NCI-H1105 treated with DMSO at 0.1 percent for 48 hours (cell line): ENCODE data around the gene DPH3.

Experiments used
- DNase-seq: peaks from one replicate; lab custom pipeline; 2025; lab: John Stamatoyannopoulos, UW

The DPH3 gene

GRCh38 chr3:16233806-16234205 lies 30.9 kb downstream of the DPH3 start:
- DNase-seq: no peak

- no peak for DNase-seq
These were observed 32.8 kb downstream of the DPH3 start for GRCh38 chr3:16231983-16232382.

GRCh38 chr3:16229681-16230080 lies 35.1 kb downstream of the DPH3 start:
- no peak for DNase-seq

GRCh38 chr3:16227566-16227965 lies 37.2 kb downstream of the DPH3 start:
- no peak for DNase-seq

GRCh38 chr3:16224325-16224724 lies 40.4 kb downstream of the DPH3 start:
- DNase-seq: no peak

- DNase-seq: no peak
These were observed 42.2 kb downstream of the DPH3 start for GRCh38 chr3:16222547-16222946.

- no peak for DNase-seq
These were observed 42.8 kb downstream of the DPH3 start for GRCh38 chr3:16221990-16222389.

- DNase-seq: no peak
These were observed 45.0 kb downstream of the DPH3 start for GRCh38 chr3:16219777-16220176.

GRCh38 chr3:16216373-16216935 lies 48.3 kb downstream of the DPH3 start:
- no peak for DNase-seq

- no peak for DNase-seq
These were observed 50.4 kb downstream of the DPH3 start for GRCh38 chr3:16214366-16214765.

GRCh38 chr3:16211176-16211904 lies 53.4 kb downstream of the DPH3 start:
- DNase-seq: no peak
